Keratinocyte (primary cell): ENCODE measurements around the gene DCDC2C. TPM values are rescaled to one million over a fixed set of nuclear protein-coding genes. Genes with fewer than 3 reads are reported as not detected.

ENCODE experiments used
- DNase-seq: peaks from one replicate; pipeline ENCODE4 v3.0.0-alpha.2; 2011; ENCODE audit warnings: low read depth, missing footprints, low spot score
- FAIRE-seq: peaks from 2 replicates; lab custom pipeline; 2011; peaks lifted over from hg19 to GRCh38; lab: Jason Lieb, UNC
- H2AFZ ChIP-seq: 2 replicates; pipeline ENCODE4 v1.6.0; 2012; ENCODE audit warnings: low read length, control low read depth, inconsistent platforms; ENCODE audit not compliant: control insufficient read depth
- H3K27ac ChIP-seq: 2 replicates; pipeline ENCODE4 v1.5.1; 2011; ENCODE audit warnings: low read length; ENCODE audit not compliant: control insufficient read depth, insufficient read depth
- H3K27me3 ChIP-seq: 3 replicates; pipeline ENCODE4 v1.6.0; 2011; ENCODE audit warnings: low read length; ENCODE audit not compliant: control insufficient read depth, insufficient read depth; ENCODE audit errors: extremely low read depth
- H3K36me3 ChIP-seq, 2 experiments: 2 replicates in 1 of 2; 3 replicates in 1 of 2; pipeline ENCODE4 v1.5.1; 2011; ENCODE audit warnings: low read length in 2 of 2, mild to moderate bottlenecking in 1 of 2; ENCODE audit not compliant: control insufficient read depth in 2 of 2, insufficient read depth in 2 of 2; ENCODE audit errors: extremely low read depth in 1 of 2
- H3K4me1 ChIP-seq: 3 replicates; pipeline ENCODE4 v1.5.1; 2011; ENCODE audit warnings: low read length; ENCODE audit not compliant: control insufficient read depth, insufficient read depth; ENCODE audit errors: extremely low read depth
- H3K4me2 ChIP-seq: 3 replicates; pipeline ENCODE4 v1.6.0; 2011; ENCODE audit warnings: low read depth, low read length; ENCODE audit not compliant: control insufficient read depth, insufficient read depth; ENCODE audit errors: extremely low read depth
- H3K4me3 ChIP-seq, 3 experiments: fragments of 200-600 bp in 1 of 3; sonication (generic) in 1 of 3; 2 replicates in 2 of 3; 3 replicates in 1 of 3; pipeline ENCODE4 v1.5.1; 2011 to 2016; ENCODE audit warnings: low read length in 3 of 3, mild to moderate bottlenecking in 3 of 3, control low read depth in 2 of 3, inconsistent platforms in 1 of 3, low read depth in 1 of 3, mixed read lengths in 1 of 3, mixed run types in 1 of 3, moderate library complexity in 1 of 3; ENCODE audit not compliant: control insufficient read depth in 2 of 3, insufficient read depth in 2 of 3; ENCODE audit errors: extremely low read depth in 1 of 3
- H3K79me2 ChIP-seq: 2 replicates; pipeline ENCODE4 v1.6.0; 2012; ENCODE audit warnings: low read length; ENCODE audit not compliant: control insufficient read depth, insufficient read depth
- H3K9ac ChIP-seq: 3 replicates; pipeline ENCODE4 v1.6.0; 2011; ENCODE audit warnings: low read length; ENCODE audit not compliant: control insufficient read depth, insufficient read depth; ENCODE audit errors: extremely low read depth
- H3K9me1 ChIP-seq: 3 replicates; pipeline ENCODE4 v1.6.0; 2011; ENCODE audit warnings: low read length; ENCODE audit not compliant: control insufficient read depth, insufficient read depth; ENCODE audit errors: extremely low read depth
- H3K9me3 ChIP-seq: 2 replicates; pipeline ENCODE4 v1.5.1; 2012; ENCODE audit warnings: low read depth, low read length; ENCODE audit not compliant: control insufficient read depth
- H4K20me1 ChIP-seq: 3 replicates; pipeline ENCODE4 v1.6.0; 2011; ENCODE audit warnings: low read length; ENCODE audit not compliant: control insufficient read depth, insufficient read depth; ENCODE audit errors: extremely low read depth
- EZH2 ChIP-seq: IDR thresholded peaks from one replicate; pipeline ENCODE4 v1.6.1; 2012; ENCODE audit warnings: inconsistent platforms, mild to moderate bottlenecking, low read length, moderate library complexity
- dilution Hi-C: fragments of 300-500 bp; cut with MboI; formaldehyde crosslinking; loops from one replicate; pipeline ENCODE4 v1.7.0; 2020; ENCODE audit warnings: low sequenced_read_pairs; ENCODE audit not compliant: extremely low pct_ligation_motif_present
- polyA plus RNA-seq, 5 experiments: library from polyadenylated mRNA; depleted of rRNA in 3 of 5; stranded (reverse) in 3 of 5; stranded (forward) in 1 of 5; unstranded in 1 of 5; fragments of >200 nt; gene quantifications; 1 replicate in 1 of 5; 2 replicates in 3 of 5; 3 replicates in 1 of 5; pipeline versions ENCODE4 v1.2.1 to v1.2.3, GENCODE V29; 2011 to 2012; ENCODE audit warnings: missing spikeins in 2 of 5, low read depth in 1 of 5, low replicate concordance in 1 of 5
- TF ChIP-seq, protein P1 (sequence below), 3 experiments: IDR thresholded peaks in 1 of 3; conservative IDR thresholded peaks in 1 of 3; optimal IDR thresholded peaks in 1 of 3; 2 replicates in 2 of 3; 3 replicates in 1 of 3; pipeline versions ENCODE3 to v1.5.1; 2011; ENCODE audit warnings: low read length in 3 of 3, mild to moderate bottlenecking in 3 of 3, moderate library complexity in 2 of 3, control low read depth in 1 of 3, inconsistent platforms in 1 of 3; ENCODE audit not compliant: insufficient read depth in 2 of 3; ENCODE audit errors: extremely low read depth in 1 of 3

DCDC2C gene
- polyA plus RNA-seq, 1 donor (not counting 4 experiments of a cell fraction or from before 2014, with no cell fraction given) = not detected

DNA sequence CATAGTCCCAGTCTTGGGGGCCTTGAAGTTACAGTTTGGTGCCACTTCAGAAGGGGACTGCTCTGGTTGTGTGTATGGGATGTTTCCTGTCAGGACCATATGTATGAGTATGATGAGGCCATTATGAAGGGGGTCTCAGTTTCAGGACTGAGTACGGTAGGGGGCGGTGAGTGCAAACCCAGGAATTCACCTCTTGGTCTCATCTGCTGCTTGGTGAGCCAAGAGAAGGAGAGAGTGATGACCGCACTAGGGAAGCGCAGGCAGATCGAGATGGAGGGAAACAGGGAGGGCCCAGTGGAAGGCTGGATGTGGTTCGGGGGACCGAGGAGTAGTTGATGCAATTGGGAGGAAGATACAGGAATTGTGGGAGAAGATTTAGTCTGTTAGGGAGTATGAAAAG is 28.5 kb downstream of the DCDC2C start:
- H3K79me2 ChIP-seq = no peaks in the 10 kb centered on the region
- no peak overlapping the region for H3K27ac ChIP-seq
- H3K4me1 ChIP-seq = peaks cover 6% of the 10 kb centered on the region
- H4K20me1 ChIP-seq = no peaks in the 10 kb centered on the region
- no peak overlapping the region for H3K4me3 ChIP-seq
- H3K9me1 ChIP-seq = no peaks in the 10 kb centered on the region
- no peak overlapping the region for H2AFZ ChIP-seq
- dilution Hi-C loops = no loop called here
- no peak overlapping the region for H3K4me2 ChIP-seq
- DNase-seq = no peak
- FAIRE-seq = no peak
- H3K9me3 ChIP-seq = no peaks in the 10 kb centered on the region
- H3K9ac ChIP-seq = no peak overlapping the region
- no peak for TF ChIP-seq EZH2
- TF ChIP-seq, protein P1, sequence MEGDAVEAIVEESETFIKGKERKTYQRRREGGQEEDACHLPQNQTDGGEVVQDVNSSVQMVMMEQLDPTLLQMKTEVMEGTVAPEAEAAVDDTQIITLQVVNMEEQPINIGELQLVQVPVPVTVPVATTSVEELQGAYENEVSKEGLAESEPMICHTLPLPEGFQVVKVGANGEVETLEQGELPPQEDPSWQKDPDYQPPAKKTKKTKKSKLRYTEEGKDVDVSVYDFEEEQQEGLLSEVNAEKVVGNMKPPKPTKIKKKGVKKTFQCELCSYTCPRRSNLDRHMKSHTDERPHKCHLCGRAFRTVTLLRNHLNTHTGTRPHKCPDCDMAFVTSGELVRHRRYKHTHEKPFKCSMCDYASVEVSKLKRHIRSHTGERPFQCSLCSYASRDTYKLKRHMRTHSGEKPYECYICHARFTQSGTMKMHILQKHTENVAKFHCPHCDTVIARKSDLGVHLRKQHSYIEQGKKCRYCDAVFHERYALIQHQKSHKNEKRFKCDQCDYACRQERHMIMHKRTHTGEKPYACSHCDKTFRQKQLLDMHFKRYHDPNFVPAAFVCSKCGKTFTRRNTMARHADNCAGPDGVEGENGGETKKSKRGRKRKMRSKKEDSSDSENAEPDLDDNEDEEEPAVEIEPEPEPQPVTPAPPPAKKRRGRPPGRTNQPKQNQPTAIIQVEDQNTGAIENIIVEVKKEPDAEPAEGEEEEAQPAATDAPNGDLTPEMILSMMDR (optimal IDR thresholded peaks at IDR 0.05 in 1 of 3, IDR thresholded peaks at IDR 0.05 in 1 of 3, conservative IDR thresholded peaks at IDR 0.05 in 1 of 3; ENCODE audit: extremely low read depth in 1 of 3, insufficient read depth in 2 of 3, low read length in 3 of 3) = no peak
- H3K27me3 ChIP-seq = no peaks in the 10 kb centered on the region
- H3K36me3 ChIP-seq = no peaks in the 10 kb centered on the region

DNA sequence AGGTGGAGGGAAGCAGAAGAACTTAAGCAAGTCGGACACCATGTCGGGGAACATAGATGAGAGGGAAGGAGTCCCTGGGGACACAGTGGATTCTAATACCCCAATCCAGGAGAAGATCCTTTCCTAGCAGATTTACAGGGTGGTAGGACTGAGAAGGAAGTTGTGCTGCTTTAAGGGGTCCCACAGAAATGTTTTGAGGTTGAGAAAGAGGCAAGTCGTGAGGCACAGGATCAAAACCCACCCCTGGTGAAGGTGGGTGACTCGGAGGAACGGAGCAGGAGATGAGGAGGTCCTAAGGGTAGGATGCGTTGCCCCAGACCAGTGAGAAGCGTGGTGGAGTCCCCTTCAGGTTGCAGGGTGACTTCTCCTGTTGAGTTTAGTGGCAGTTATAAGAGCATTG is 32.7 kb downstream of the DCDC2C start:
- dilution Hi-C loops = no loop called here
- no peaks in the 10 kb centered on the region for H3K9me1 ChIP-seq
- H3K9ac ChIP-seq = no peak overlapping the region
- peaks cover 2% of the 10 kb centered on the region for H3K4me1 ChIP-seq
- no peak for FAIRE-seq
- no peak overlapping the region for H3K27ac ChIP-seq
- no peak overlapping the region for H2AFZ ChIP-seq
- H3K4me3 ChIP-seq = no peak overlapping the region
- no peaks in the 10 kb centered on the region for H3K79me2 ChIP-seq
- TF ChIP-seq, protein P1 (optimal IDR thresholded peaks at IDR 0.05 in 1 of 3, IDR thresholded peaks at IDR 0.05 in 1 of 3, conservative IDR thresholded peaks at IDR 0.05 in 1 of 3; ENCODE audit: extremely low read depth in 1 of 3, insufficient read depth in 2 of 3, low read length in 3 of 3) = no peak
- TF ChIP-seq EZH2 = no peak
- H3K9me3 ChIP-seq = no peaks in the 10 kb centered on the region
- H4K20me1 ChIP-seq = no peaks in the 10 kb centered on the region
- no peak overlapping the region for H3K4me2 ChIP-seq
- no peak for DNase-seq
- H3K36me3 ChIP-seq = no peaks in the 10 kb centered on the region
- no peaks in the 10 kb centered on the region for H3K27me3 ChIP-seq
